ENCODE results near the gene SPINDOC. TPM values are rescaled to one million over a fixed set of nuclear protein-coding genes. Genes with fewer than 3 reads are reported as not detected.

The SPINDOC gene
- polyA plus RNA-seq, 10 donors = 19.7 to 31.7 (median 21.2) TPM

DNA sequence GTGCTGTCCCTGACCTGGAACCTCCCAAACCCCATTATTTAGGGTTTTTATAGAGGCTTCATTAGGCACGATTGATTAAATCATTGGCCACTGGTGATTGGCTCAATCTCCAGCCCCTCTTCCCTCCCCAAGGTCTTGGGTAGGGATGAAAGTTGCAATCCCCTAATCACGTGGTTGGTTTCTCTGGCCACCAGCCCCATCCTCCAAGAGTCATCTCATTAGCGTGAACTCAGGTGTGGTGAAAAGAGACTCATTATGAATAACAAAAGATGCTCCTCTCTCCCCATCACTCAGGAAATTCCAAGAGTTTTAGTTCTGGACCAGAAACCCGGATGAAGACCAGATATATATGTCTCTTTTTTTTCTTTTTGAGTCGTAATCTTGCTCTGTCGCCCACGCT, 18.1 kb downstream of the SPINDOC start:
- DNase-seq = no peak

DNA sequence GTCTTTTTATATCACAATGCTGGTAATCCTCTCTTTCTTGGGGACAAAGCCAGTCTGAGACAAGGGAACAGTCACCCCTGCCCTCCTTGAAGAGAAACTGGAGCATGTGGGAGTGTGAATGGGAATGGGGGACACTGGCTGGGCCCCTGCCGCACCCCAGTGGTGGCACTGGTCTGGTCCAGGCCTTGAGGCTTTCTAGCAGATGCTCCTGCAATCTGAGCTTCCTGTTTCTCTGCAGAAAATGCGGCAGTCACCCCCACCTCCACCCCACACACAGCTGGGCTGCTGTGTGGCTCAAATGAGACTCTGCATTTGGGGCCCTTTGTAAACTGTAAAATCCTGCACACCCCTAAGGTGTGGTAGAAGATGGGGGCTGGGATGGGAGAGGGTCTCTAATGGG, 19.1 kb downstream of the SPINDOC start:
- no peak for DNase-seq

GRCh38 chr11:63833048-63833447, 19.8 kb downstream of the SPINDOC start:
- no peak for DNase-seq

GRCh38 chr11:63834535-63835157, 21.4 kb downstream of the SPINDOC start:
- no peak for DNase-seq

DNA sequence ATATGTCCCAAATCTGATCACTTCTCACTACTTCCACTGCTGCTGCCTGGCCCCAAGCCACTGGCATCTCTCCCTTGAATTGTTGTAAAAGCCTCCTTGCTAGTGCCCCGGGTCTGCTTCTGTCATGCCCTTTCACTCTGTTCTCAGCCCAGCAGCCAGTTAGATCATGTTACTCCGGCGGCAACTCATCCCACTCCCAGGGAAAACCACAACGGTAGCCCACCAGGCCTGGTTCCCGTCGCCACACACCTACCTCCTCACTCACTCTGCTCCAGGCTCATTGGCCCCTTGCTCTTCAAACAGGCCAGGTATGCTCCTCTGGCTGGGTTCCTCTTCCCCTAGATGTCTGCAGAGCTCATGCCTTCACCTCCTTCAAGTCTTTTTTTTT, 21.9 kb downstream of the SPINDOC start:
- DNase-seq = no peak

GRCh38 chr11:63837027-63837688, 23.9 kb downstream of the SPINDOC start:
- DNase-seq = peak; percentile 72 to 84 (median 78)

DNA sequence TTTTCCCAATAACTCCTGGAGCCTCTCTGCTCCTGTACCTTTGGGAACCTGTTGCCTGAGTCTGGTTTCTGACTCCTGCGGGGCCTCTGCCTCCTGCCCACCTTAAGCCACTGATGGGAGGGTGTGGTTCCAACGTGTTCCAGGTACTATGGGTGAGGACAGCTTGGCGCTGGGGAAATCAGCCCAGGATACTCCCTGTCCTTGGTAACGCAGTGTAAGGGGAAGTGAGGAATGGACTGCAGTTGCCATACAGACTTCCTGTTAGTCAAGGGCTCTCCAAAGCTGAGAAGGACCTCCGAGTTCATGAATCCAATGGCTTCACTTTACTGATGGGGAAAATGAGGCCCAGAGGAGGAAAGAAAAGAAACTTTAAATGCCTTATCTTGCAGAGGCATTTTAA, 24.5 kb downstream of the SPINDOC start:
- DNase-seq = peak in 1 of 3 donors; percentile 26

DNA sequence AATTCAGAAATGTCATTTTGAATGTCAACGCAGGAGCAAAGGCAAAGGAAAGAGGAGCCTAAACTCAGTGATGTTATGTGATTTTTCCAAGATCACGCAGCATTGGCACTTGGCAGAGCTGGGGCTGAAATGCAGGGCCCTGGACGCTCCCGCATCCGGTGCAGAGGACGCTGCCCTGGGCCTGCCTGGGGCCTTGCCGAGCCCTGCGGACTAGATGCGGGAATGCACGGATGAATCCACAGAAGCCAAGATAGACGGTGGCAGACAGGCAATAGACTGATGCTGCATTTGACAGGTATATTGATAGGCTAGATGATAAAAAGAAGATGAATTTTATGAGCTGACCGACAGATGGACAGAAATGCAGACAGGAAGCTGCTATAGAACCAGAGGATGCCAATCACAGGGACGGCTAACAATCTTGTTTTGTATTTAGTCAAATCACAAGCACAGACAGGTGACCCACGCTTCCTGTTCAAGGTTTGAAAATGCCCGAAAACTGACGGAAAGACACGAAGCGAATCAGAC, 25.0 kb downstream of the SPINDOC start:
- no peak for DNase-seq

- peak; percentile 99 to 100 (median 99) for DNase-seq
These were observed 25.6 kb downstream of the SPINDOC start, which contains the start of gene MARK2 for GRCh38 chr11:63838678-63839507. Gene MARK2, plus strand, starts transcription at chr11:63839110. Its CDS starts 397 bp downstream, at chr11:63839507.

DNA sequence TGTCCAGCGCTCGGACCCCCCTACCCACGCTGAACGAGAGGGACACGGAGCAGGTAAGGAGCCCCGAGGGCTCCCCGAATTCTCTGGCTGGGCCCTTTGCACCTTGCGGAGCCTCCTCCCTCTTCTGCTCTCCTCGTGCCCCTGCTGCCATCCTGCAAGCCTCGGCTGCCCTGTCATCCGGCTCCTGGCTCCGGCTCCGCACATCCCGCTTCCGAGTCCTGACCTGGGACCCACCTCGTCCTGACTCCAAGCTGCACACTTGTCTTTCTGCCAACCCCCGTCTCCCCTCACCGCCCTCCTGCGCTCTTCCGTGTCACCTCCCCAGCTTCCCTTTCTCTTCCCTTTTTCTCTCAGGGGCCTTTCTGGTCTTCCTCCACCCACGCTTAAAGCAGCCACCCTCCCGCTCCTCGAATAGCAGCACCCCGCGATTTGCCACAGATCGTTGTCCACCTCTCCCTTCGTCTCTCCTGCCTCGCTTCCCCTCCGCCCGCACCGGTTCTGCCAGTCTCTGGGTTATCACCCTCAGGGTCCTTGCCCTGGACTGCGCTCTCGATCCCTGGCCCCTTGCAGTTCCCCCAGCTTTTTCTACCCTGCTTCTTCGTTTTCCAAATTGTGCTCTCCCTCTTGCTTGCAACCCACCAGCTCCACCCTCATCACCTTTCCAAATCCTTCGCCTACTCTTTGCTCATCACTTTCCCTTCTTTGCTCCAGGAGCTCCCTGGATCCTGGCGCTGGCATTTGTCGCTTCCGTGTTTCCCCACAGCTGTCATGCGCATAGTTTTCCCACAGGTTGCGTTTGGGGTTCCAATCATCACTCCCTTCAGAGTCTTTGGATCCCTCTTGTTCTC, 26.5 kb downstream of the SPINDOC start:
- peak in 1 of 3 donors; percentile 63 for DNase-seq

DNA sequence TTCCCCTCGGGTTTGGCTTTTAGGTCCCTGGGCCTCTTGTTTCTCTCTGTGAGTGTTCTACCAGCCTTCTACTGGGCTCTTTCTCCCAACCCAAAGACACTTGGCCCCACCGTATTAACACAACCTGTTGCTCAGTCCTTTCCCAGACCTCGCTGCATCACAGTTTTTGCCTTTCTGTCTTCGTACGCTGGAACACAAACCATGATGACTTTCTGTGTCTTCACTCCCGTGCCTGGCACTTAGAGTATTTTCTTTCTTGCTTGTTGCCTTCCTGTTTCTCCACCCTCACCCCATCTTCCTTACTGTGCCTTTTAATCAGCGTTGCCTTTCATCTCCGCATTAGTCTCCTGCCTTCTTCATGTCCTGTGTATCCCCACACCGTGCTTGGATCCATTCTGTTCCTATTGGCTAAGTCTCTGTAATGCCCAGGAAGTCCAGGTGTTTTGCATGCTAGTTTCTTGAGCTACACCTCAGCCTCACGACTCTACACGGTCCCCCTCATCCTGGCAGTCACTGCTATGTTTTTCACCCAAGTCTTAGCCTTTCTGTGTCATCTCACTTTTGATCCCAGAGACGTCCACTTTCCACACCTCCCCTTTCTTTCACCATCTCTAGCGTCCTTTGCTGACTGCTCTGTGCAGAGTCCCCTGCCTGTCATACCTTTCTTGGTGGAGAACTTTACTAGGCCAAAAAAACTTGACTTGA, 27.3 kb downstream of the SPINDOC start:
- DNase-seq = no peak

DNA sequence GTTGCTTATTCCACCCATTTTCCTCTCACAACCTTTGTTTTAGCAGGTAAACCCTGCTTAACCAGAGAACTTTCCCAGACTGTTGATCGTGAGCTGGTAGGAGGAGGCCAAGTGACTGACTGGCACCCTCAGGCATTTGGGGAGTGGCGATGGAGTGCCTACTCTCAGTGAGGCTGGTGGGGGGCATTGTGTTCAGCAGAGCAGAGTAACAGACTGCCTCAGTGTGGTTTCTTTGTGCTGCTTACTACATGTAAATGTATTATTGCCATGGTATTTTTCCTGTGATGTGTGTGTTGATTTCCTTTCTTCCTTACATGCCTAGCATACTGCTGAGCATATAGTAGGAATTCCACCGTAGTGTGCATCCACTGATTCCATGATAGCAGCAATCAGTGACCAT, 28.3 kb downstream of the SPINDOC start:
- DNase-seq = peak in 1 of 3 donors; percentile 19

- DNase-seq = peak in 1 of 3 donors; percentile 28
These were observed 29.8 kb downstream of the SPINDOC start for GRCh38 chr11:63843041-63843440.

GRCh38 chr11:63844836-63845235, 31.6 kb downstream of the SPINDOC start:
- DNase-seq = no peak

GRCh38 chr11:63845303-63845702, 32.0 kb downstream of the SPINDOC start:
- DNase-seq = peak in 1 of 3 donors; percentile 35

DNA sequence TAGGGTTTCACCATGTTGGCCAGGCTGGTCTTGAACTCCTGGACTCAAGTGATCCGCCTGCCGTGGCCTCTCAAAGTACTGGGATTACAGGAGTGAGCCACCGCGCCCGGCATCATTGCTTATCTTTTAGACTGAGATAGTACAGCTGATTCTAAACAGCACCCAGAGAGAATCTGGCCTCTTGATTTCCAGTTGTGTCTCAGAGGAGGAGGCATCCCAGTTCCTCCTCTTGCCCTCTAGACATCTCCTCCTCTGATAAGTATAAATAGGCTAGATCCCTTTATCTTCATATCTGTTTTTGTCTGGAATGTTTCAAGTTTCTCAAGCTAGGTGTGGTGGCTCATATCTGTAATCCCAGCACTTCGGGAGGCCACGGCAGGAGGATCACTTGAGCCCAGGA, 32.7 kb downstream of the SPINDOC start:
- DNase-seq = no peak

DNA sequence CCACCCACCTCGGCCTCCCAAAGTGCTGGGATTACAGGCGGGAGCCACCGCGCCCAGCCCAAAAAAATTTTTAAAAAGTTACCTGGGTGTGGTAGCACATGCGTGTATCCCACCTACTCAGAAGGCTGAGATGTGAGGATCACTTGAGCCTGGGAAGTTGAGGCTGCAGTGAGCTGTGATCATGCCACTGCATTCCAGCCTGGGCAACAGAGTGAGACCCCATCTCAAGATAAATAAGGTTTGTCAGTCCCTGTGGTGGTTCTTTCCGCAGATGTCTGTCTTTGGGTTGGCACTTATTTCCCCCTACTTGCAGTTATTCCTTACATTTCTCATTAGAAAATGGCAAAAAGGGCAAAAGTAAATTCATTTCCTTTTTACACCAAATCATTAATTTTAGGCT, 33.6 kb downstream of the SPINDOC start:
- DNase-seq = no peak

DNA sequence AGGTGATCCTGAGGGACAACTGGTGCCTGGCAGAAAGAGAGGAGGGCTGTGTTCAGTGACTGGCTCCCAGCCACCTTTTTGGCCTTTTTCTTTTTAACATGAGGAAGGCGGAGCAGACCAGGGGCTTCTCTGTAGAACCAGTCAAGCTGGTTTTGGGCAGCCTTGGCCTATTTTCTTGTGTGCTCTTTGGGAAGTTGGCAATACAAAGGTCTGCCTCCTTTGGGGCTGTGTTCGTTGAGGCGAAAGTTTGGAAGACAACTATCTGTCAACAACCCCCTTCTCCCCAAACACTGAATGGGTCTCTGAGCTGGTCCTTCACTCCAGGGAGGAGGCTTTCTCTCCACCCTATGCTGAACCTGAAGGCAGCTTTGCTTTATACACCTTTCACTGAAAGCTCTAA, 34.1 kb downstream of the SPINDOC start:
- DNase-seq = no peak

GRCh38 chr11:63849691-63850090, 36.4 kb downstream of the SPINDOC start:
- DNase-seq = no peak

DNA sequence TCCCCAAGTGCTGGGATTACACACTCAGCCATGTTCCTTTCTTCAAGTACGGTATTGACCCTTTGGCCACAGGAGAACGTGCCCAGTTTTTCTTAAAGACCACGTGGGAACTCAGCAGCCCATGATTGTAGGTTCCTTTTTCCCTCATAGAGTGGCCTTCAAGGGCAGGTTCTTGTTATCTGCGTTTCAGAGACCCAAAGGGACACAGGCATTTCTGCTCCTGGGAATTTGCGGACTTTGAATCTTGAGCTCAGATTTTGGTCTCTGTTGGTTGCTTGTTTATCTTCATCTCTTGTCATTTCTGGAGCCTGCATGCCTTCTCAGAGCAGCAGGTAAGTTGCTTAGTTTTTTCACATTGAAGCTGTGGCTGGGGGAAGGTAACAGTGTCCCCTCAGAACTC, 37.7 kb downstream of the SPINDOC start:
- DNase-seq = no peak

DNA sequence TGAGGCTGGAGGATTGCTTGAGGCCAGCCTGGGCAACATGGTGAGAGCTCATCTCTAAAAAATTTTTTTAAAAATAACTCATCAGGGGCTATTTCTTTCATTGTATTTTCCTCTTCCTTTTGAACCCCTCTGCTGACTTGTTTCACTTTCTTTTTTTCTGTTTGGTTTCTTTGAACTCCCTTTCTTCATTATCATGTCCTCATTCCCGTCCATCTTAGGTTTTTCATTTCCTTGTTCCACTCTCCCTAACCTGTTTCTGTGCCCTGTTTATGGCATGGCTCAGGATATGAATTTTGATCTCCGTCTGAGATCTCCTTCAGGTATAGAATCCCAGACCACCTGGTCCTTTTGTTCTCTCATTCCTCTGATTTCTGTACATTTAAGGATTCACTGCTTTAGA, 38.1 kb downstream of the SPINDOC start:
- DNase-seq = no peak
